ENCODE data around the gene BICC1.

- TF ChIP-seq, protein P1, sequence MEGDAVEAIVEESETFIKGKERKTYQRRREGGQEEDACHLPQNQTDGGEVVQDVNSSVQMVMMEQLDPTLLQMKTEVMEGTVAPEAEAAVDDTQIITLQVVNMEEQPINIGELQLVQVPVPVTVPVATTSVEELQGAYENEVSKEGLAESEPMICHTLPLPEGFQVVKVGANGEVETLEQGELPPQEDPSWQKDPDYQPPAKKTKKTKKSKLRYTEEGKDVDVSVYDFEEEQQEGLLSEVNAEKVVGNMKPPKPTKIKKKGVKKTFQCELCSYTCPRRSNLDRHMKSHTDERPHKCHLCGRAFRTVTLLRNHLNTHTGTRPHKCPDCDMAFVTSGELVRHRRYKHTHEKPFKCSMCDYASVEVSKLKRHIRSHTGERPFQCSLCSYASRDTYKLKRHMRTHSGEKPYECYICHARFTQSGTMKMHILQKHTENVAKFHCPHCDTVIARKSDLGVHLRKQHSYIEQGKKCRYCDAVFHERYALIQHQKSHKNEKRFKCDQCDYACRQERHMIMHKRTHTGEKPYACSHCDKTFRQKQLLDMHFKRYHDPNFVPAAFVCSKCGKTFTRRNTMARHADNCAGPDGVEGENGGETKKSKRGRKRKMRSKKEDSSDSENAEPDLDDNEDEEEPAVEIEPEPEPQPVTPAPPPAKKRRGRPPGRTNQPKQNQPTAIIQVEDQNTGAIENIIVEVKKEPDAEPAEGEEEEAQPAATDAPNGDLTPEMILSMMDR (conservative IDR thresholded peaks at IDR 0.05) = no peak
- TF ChIP-seq ZFX (IDR thresholded peaks at IDR 0.05) = no peak
Observed at GRCh38 chr10:58733436-58733835, 220.8 kb downstream of the BICC1 start.
